ENCODE data around the gene FCHSD2.

- TF ChIP-seq CTCF (IDR thresholded peaks at IDR 0.05) (no peak), EZH2phosphoT487 (IDR thresholded peaks at IDR 0.05) (no peak)
Observed at GRCh38 chr11:72951193-72951592, 190.9 kb downstream of the FCHSD2 start.
